Fibroblast of pulmonary artery (primary cell): Measurements from ENCODE around the gene RHBDF2.
A peak's percentile ranks its signal among the peaks of the same experiment; 100 is the strongest.
"Not testable (repeated sequence)": the region's sequence is repeated elsewhere in the genome, so short reads cannot be mapped to it uniquely, and the experiment has no call there.

Experiments used
- DNase-seq: peaks from one replicate; pipeline ENCODE4 v3.0.0-alpha.2; 2010; ENCODE audit warnings: low read depth
- H3K4me3 ChIP-seq: replicated peaks from 2 replicates; pipeline ENCODE4 v1.5.1; 2011; ENCODE audit warnings: low read depth, mild to moderate bottlenecking, control low read depth, low read length, moderate library complexity
- CTCF ChIP-seq: IDR thresholded peaks from 2 replicates; pipeline ENCODE4 v1.5.1; 2011; ENCODE audit warnings: mild to moderate bottlenecking, control low read depth, low read length, inconsistent platforms; ENCODE audit errors: missing control alignments

Gene RHBDF2

GRCh38 chr17:76537578-76538280 lies 36.5 kb upstream of the RHBDF2 start, which contains the start of gene CYGB:
TSS of gene CYGB (minus strand) at chr17:76537709. CDS start at chr17:76537542, 167 bp downstream.
- peak; percentile 85 for DNase-seq
- TF ChIP-seq CTCF: no peak
- H3K4me3 ChIP-seq: peak within 1 kb of the TSS; percentile 73

GRCh38 chr17:76537288-76537577 lies 36.0 kb upstream of the RHBDF2 start:
- H3K4me3 ChIP-seq: peak overlapping the region; percentile 73
- DNase-seq: peak; percentile 60
- no peak for TF ChIP-seq CTCF

GRCh38 chr17:76536511-76537287 lies 35.5 kb upstream of the RHBDF2 start:
- no peak for TF ChIP-seq CTCF
- H3K4me3 ChIP-seq: peak overlapping the region; percentile 73
- DNase-seq: no peak

GRCh38 chr17:76535788-76536510 lies 34.7 kb upstream of the RHBDF2 start:
- no peak for DNase-seq
- H3K4me3 ChIP-seq: peak overlapping the region; percentile 73
- TF ChIP-seq CTCF: no peak

GRCh38 chr17:76534831-76535732 lies 33.9 kb upstream of the RHBDF2 start:
- no peak for TF ChIP-seq CTCF

GRCh38 chr17:76533640-76534359 lies 32.6 kb upstream of the RHBDF2 start:
- not testable (repeated sequence) for DNase-seq

More at GRCh38 chr17:76534831-76535732, 33.9 kb upstream of the RHBDF2 start:
- no peak for DNase-seq
- H3K4me3 ChIP-seq: peak overlapping the region; percentile 73

More at GRCh38 chr17:76533640-76534359, 32.6 kb upstream of the RHBDF2 start:
- H3K4me3 ChIP-seq: not testable (repeated sequence)
